CD4-positive, CD25-positive, alpha-beta regulatory T cell (primary cell): ENCODE measurements around the gene PTPMT1. TPM values are rescaled to one million over a fixed set of nuclear protein-coding genes. Genes with fewer than 3 reads are reported as not detected.

Experiments
- ATAC-seq, 2 donors: fragments of 150-1000 bp; cut with Tn5 transposase; one replicate each; pipeline ENCODE4 v1.10.0; 2021; ENCODE audit warnings: low read depth in 2 of 2, moderate number of reproducible peaks in 2 of 2, moderate library complexity in 1 of 2
- DNase-seq, 3 donors: peaks; one replicate each; pipeline versions ENCODE4 v3.0.0 to v3.0.0-alpha.2; 2012 to 2022; ENCODE audit warnings: mixed read lengths in 1 of 3
- H3K27ac ChIP-seq: one replicate; pipeline ENCODE4 v1.7.0; 2013; ENCODE audit warnings: mild to moderate bottlenecking, low read length; ENCODE audit not compliant: insufficient read depth, poor library complexity, severe bottlenecking
- H3K27me3 ChIP-seq: one replicate; pipeline ENCODE4 v1.7.0; 2013; ENCODE audit warnings: low read length; ENCODE audit not compliant: control insufficient read depth, insufficient read depth
- H3K36me3 ChIP-seq: one replicate; pipeline ENCODE4 v1.7.0; 2013; ENCODE audit warnings: mild to moderate bottlenecking, low read length, moderate library complexity; ENCODE audit not compliant: control insufficient read depth, insufficient read depth
- H3K4me1 ChIP-seq: 2 replicates; pipeline ENCODE4 v1.7.0; 2013; ENCODE audit warnings: mild to moderate bottlenecking, low read length; ENCODE audit not compliant: insufficient read depth, control insufficient read depth, poor library complexity, severe bottlenecking
- H3K4me3 ChIP-seq: one replicate; pipeline ENCODE4 v1.7.0; 2013; ENCODE audit warnings: low read depth, mild to moderate bottlenecking, low read length, moderate library complexity
- H3K9me3 ChIP-seq, 2 experiments: 1 replicate in 1 of 2; 2 replicates in 1 of 2; pipeline ENCODE4 v1.7.0; 2013; ENCODE audit warnings: low read length in 2 of 2, mild to moderate bottlenecking in 1 of 2, moderate library complexity in 1 of 2; ENCODE audit not compliant: control insufficient read depth in 2 of 2
- H3K27ac Mint-ChIP-seq, 3 donors: one replicate each; pipeline ENCODE4 v1.8.0; 2020 to 2022; ENCODE audit warnings: mild to moderate bottlenecking in 3 of 3, mixed read lengths in 3 of 3, moderate library complexity in 2 of 3
- H3K27me3 Mint-ChIP-seq: one replicate; pipeline ENCODE4 v1.8.0; 2022; ENCODE audit warnings: mild to moderate bottlenecking, mixed read lengths
- H3K36me3 Mint-ChIP-seq: one replicate; pipeline ENCODE4 v1.8.0; 2020; ENCODE audit warnings: mixed read lengths
- H3K4me1 Mint-ChIP-seq, 4 donors: one replicate each; pipeline ENCODE4 v1.8.0; 2020 to 2022; ENCODE audit warnings: mixed read lengths in 4 of 4, mild to moderate bottlenecking in 1 of 4
- H3K4me3 Mint-ChIP-seq, 4 donors: one replicate each; pipeline ENCODE4 v1.8.0; 2020 to 2022; ENCODE audit warnings: mild to moderate bottlenecking in 4 of 4, mixed read lengths in 4 of 4, moderate library complexity in 3 of 4
- H3K9me3 Mint-ChIP-seq, 7 donors: one replicate each; pipeline ENCODE4 v1.8.0; 2020 to 2022; ENCODE audit warnings: mixed read lengths in 7 of 7, mild to moderate bottlenecking in 3 of 7, moderate library complexity in 2 of 7
- polyA plus RNA-seq, 4 donors: library from polyadenylated mRNA; unstranded; fragments of 300-500 nt; fragmentation: Illumina TruSeq; gene quantifications; one replicate each; pipeline ENCODE4 v1.2.3, GENCODE V29; 2021
- total RNA-seq: library from RNA; stranded (reverse); gene quantifications from one replicate; pipeline ENCODE4 v1.2.3, GENCODE V29; 2022

PTPMT1 gene
- total and polyA plus RNA-seq, 5 donors from 2014 or later = 19.5 to 86.1 (median 73.7) TPM

GRCh38 chr11:47603295-47603694 is 37.9 kb downstream of the PTPMT1 start:
- Mint-ChIP-seq H3K36me3 (peaks cover 20% of the 10 kb centered on the region), H3K27ac (no peak overlapping the region), H3K4me1 (no peaks in the 10 kb centered on the region), H3K27me3 (peaks cover 11% of the 10 kb centered on the region), H3K9me3 (peaks cover 0 to 1% (median 0%) of the 10 kb centered on the region in 7 donors), H3K4me3 (no peak overlapping the region)
- Histone ChIP-seq H3K9me3 (no peaks in the 10 kb centered on the region), H3K4me3 (no peak overlapping the region), H3K27ac (no peak overlapping the region), H3K4me1 (no peaks in the 10 kb centered on the region), H3K27me3 (no peaks in the 10 kb centered on the region), H3K36me3 (no peaks in the 10 kb centered on the region)
- DNase-seq = no peak
- no peak for ATAC-seq

GRCh38 chr11:47605921-47606320 is 40.5 kb downstream of the PTPMT1 start:
- Histone ChIP-seq H3K36me3 (no peaks in the 10 kb centered on the region), H3K4me1 (no peaks in the 10 kb centered on the region), H3K27me3 (no peaks in the 10 kb centered on the region), H3K4me3 (no peak overlapping the region), H3K9me3 (no peaks in the 10 kb centered on the region), H3K27ac (no peak overlapping the region)
- no peak for ATAC-seq
- Mint-ChIP-seq H3K27ac (peak overlapping the region in 1 of 3 donors; percentile 87), H3K4me3 (no peak overlapping the region), H3K9me3 (no peaks in the 10 kb centered on the region), H3K27me3 (peaks cover 5% of the 10 kb centered on the region), H3K36me3 (peaks cover 20% of the 10 kb centered on the region), H3K4me1 (no peaks in the 10 kb centered on the region)
- no peak for DNase-seq

- H3K27me3 ChIP-seq = no peaks in the 10 kb centered on the region
- H3K27ac ChIP-seq = no peak overlapping the region
- H3K4me3 ChIP-seq = no peak overlapping the region
- H3K4me1 ChIP-seq = no peaks in the 10 kb centered on the region
- peaks cover 20% of the 10 kb centered on the region for H3K36me3 Mint-ChIP-seq
- peaks cover 0 to 2% (median 0%) of the 10 kb centered on the region in 4 donors for H3K4me1 Mint-ChIP-seq
- H3K36me3 ChIP-seq = no peaks in the 10 kb centered on the region
- H3K9me3 ChIP-seq = no peaks in the 10 kb centered on the region
- H3K9me3 Mint-ChIP-seq = no peaks in the 10 kb centered on the region
- no peak for ATAC-seq
- no peak for DNase-seq
- H3K4me3 Mint-ChIP-seq = no peak overlapping the region
- H3K27ac Mint-ChIP-seq = no peak overlapping the region
- peaks cover 5% of the 10 kb centered on the region for H3K27me3 Mint-ChIP-seq
Measured at GRCh38 chr11:47606731-47607130, 41.3 kb downstream of the PTPMT1 start.

DNA sequence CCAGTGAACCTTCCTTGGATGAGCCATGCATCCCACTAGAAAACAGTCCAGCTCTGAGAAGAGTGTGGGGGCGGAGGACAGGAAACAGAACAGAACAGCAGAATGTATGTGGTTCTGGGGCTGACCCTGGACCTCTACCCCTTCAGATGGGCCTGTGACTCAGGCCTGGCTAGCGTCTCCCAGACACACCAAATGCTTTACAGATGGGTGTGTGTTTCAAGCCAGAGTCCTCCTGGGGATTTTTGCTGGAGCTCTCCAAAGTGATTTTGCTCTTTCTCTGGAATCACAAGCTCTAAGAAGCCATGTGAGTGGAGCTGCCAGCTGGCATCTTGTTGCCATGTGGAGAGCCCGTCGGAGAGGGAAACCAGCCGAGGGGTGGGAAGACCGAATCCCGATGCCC is 42.0 kb downstream of the PTPMT1 start:
- DNase-seq (no peak), ATAC-seq (no peak)
- Mint-ChIP-seq H3K4me1 (peaks cover 0 to 3% (median 0%) of the 10 kb centered on the region in 4 donors), H3K27me3 (peaks cover 5% of the 10 kb centered on the region), H3K9me3 (no peaks in the 10 kb centered on the region), H3K4me3 (no peak overlapping the region), H3K27ac (no peak overlapping the region), H3K36me3 (peaks cover 18% of the 10 kb centered on the region)
- no peaks in the 10 kb centered on the region for H3K9me3 ChIP-seq
- H3K4me1 ChIP-seq = no peaks in the 10 kb centered on the region
- no peaks in the 10 kb centered on the region for H3K27me3 ChIP-seq
- H3K27ac ChIP-seq = no peak overlapping the region
- H3K4me3 ChIP-seq = no peak overlapping the region
- no peaks in the 10 kb centered on the region for H3K36me3 ChIP-seq

GRCh38 chr11:47609675-47610074 is 44.3 kb downstream of the PTPMT1 start:
- Mint-ChIP-seq H3K36me3 (peaks cover 21% of the 10 kb centered on the region), H3K27me3 (peaks cover 5% of the 10 kb centered on the region), H3K4me3 (no peak overlapping the region), H3K9me3 (no peaks in the 10 kb centered on the region), H3K27ac (peak overlapping the region in 2 of 3 donors; percentile 7 to 83), H3K4me1 (peaks cover 0 to 3% (median 0%) of the 10 kb centered on the region in 4 donors)
- Histone ChIP-seq H3K4me1 (no peaks in the 10 kb centered on the region), H3K27me3 (no peaks in the 10 kb centered on the region), H3K27ac (no peak overlapping the region), H3K36me3 (no peaks in the 10 kb centered on the region), H3K9me3 (no peaks in the 10 kb centered on the region), H3K4me3 (no peak overlapping the region)
- DNase-seq = peak in 1 of 3 donors; percentile 47
- ATAC-seq = no peak

- no peak overlapping the region for H3K4me3 Mint-ChIP-seq
- H3K9me3 Mint-ChIP-seq = no peaks in the 10 kb centered on the region
- ATAC-seq (no peak), DNase-seq (no peak)
- H3K4me3 ChIP-seq = no peak overlapping the region
- H3K9me3 ChIP-seq = no peaks in the 10 kb centered on the region
- H3K27ac ChIP-seq = no peak overlapping the region
- no peaks in the 10 kb centered on the region for H3K27me3 ChIP-seq
- H3K4me1 ChIP-seq = no peaks in the 10 kb centered on the region
- H3K27me3 Mint-ChIP-seq = peaks cover 1% of the 10 kb centered on the region
- H3K4me1 Mint-ChIP-seq = peaks cover 0 to 3% (median 0%) of the 10 kb centered on the region in 4 donors
- peak overlapping the region in 2 of 3 donors; percentile 13 to 32 for H3K27ac Mint-ChIP-seq
- H3K36me3 Mint-ChIP-seq = peaks cover 11% of the 10 kb centered on the region
- H3K36me3 ChIP-seq = no peaks in the 10 kb centered on the region
Measured at GRCh38 chr11:47611348-47611794, 46.0 kb downstream of the PTPMT1 start.

DNA sequence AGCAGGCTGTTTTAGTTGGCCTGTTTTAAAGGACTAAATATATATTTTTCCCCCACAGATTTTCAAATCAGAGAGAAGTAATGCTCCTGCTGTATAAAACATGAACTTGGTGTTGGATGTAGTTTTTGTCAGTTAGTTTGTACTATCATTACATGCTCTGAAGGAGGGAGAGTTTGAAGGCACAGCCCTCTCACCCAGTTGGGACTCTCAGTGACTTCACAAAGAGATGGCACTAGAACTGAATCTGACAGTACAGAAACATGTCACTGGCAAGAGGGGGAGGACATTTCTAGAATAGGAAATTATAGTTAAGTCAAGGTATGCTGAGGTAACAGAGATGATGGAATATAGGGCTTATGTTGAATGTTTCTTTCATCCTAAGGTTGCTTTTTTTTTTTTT is 49.9 kb downstream of the PTPMT1 start:
- no peaks in the 10 kb centered on the region for H3K27me3 Mint-ChIP-seq
- H3K4me3 Mint-ChIP-seq = no peak overlapping the region
- H3K9me3 ChIP-seq = no peaks in the 10 kb centered on the region
- H3K36me3 ChIP-seq = peaks cover 19% of the 10 kb centered on the region
- H3K27me3 ChIP-seq = no peaks in the 10 kb centered on the region
- no peak overlapping the region for H3K4me3 ChIP-seq
- H3K27ac ChIP-seq = no peak overlapping the region
- H3K36me3 Mint-ChIP-seq = peaks cover 8% of the 10 kb centered on the region
- H3K9me3 Mint-ChIP-seq = no peaks in the 10 kb centered on the region
- ATAC-seq (no peak), DNase-seq (no peak)
- H3K27ac Mint-ChIP-seq = peak overlapping the region in 1 of 3 donors; percentile 20
- H3K4me1 Mint-ChIP-seq = peaks cover 0 to 5% (median 2%) of the 10 kb centered on the region in 4 donors
- H3K4me1 ChIP-seq = no peaks in the 10 kb centered on the region

- Mint-ChIP-seq H3K27ac (no peak overlapping the region), H3K36me3 (peaks cover 11% of the 10 kb centered on the region), H3K4me3 (no peak overlapping the region), H3K27me3 (no peaks in the 10 kb centered on the region), H3K9me3 (no peaks in the 10 kb centered on the region), H3K4me1 (peaks cover 0 to 5% (median 0%) of the 10 kb centered on the region in 4 donors)
- Histone ChIP-seq H3K27ac (no peak overlapping the region), H3K4me1 (no peaks in the 10 kb centered on the region), H3K36me3 (peaks cover 32% of the 10 kb centered on the region), H3K4me3 (no peak overlapping the region), H3K27me3 (no peaks in the 10 kb centered on the region), H3K9me3 (no peaks in the 10 kb centered on the region)
- no peak for ATAC-seq
- DNase-seq = peak in 1 of 3 donors; percentile 49
Measured at GRCh38 chr11:47616726-47617416, 51.5 kb downstream of the PTPMT1 start.
